ENCODE results near the gene CEP131. TPM values are rescaled to one million over a fixed set of nuclear protein-coding genes. Genes with fewer than 3 reads are reported as not detected.

The CEP131 gene
- total and polyA plus RNA-seq, 2 of the 4 experiments (the other 2 are of a cell fraction): 4.8 to 9.6 TPM

- TF ChIP-seq RCOR1 (IDR thresholded peaks at IDR 0.05; ENCODE audit: insufficient replicate concordance, low read length): no peak
Observed at GRCh38 chr17:81241203-81241602, 18.4 kb upstream of the CEP131 start (continued).

- Histone ChIP-seq H2AK9ac (replicated peaks; ENCODE audit: low read depth, low read length, poor library complexity) (peak overlapping the region; percentile 65), H3K56ac (ENCODE audit: extremely low read depth, insufficient read depth, low read length) (no peak overlapping the region), H3K27me3 (ENCODE audit: control insufficient read depth, insufficient read depth, low read length) (no peaks in the 10 kb centered on the region), H4K91ac (ENCODE audit: insufficient read depth, low read depth, low read length) (no peak overlapping the region), H3K4me3 (ENCODE audit: insufficient read depth, low read depth, low read length) (no peak overlapping the region), H3K9me3 (ENCODE audit: control insufficient read depth, insufficient read depth, low read length) (no peaks in the 10 kb centered on the region), H2BK20ac (ENCODE audit: low read depth, low read length) (no peak overlapping the region), H3K14ac (replicated peaks; ENCODE audit: low read depth, low read length) (no peak overlapping the region), H3K27ac (ENCODE audit: insufficient read depth, low read length) (no peak overlapping the region), H3K9me1 (ENCODE audit: insufficient read depth, low read length) (peaks cover 11% of the 10 kb centered on the region; the same call in 1 of the 2 replicates), H3K4ac (ENCODE audit: low read depth, low read length) (no peak overlapping the region), H2BK15ac (ENCODE audit: low read depth, low read length) (no peak overlapping the region), H3K79me1 (ENCODE audit: low read depth in 1 of 2, low read length in 2 of 2) (peaks cover 29 to 78% of the 10 kb centered on the region in 2 experiments), H4K8ac (ENCODE audit: low read depth in 2 of 2, low read length in 2 of 2) (no peak overlapping the region), H3K4me1 (ENCODE audit: control insufficient read depth, insufficient read depth, low read length) (peaks cover 17% of the 10 kb centered on the region), H3K23ac (ENCODE audit: low read depth, low read length) (no peak overlapping the region), H3K18ac (ENCODE audit: low read depth, low read length) (no peak overlapping the region), H2AK5ac (ENCODE audit: low read depth, low read length) (no peak overlapping the region), H4K20me1 (ENCODE audit: insufficient read depth, low read length) (peaks cover 41% of the 10 kb centered on the region), H3K36me3 (ENCODE audit: control insufficient read depth, insufficient read depth, low read length) (peaks cover 4% of the 10 kb centered on the region; the same call in 1 of the 2 replicates), H4K5ac (ENCODE audit: low read depth, low read length) (no peak overlapping the region), H3K9ac (ENCODE audit: low read depth, low read length) (no peak overlapping the region), H2BK120ac (ENCODE audit: low read depth, low read length) (no peak overlapping the region), H3K4me2 (ENCODE audit: low read depth, low read length) (no peak overlapping the region), H2AFZ (replicated peaks; ENCODE audit: low read length, poor library complexity) (no peak overlapping the region), H2BK5ac (ENCODE audit: low read depth, low read length, poor library complexity, severe bottlenecking) (no peak overlapping the region)
- WGBS, 2 experiments (ENCODE audit: extremely low coverage in 2 of 2, insufficient read length in 1 of 2): 94% methylated on average over 2 of the region's 8 CpGs; no CpG with 5 or more reads in 1 of the 2 experiments
- no peak for ATAC-seq (ENCODE audit: low read depth)
- dilution Hi-C loops (cut with HindIII; ENCODE audit: low sequenced_read_pairs, unreplicated experiment) (no loop called here), in situ Hi-C loops (cut with MboI; ENCODE audit: low sequenced_read_pairs) (no loop called here), intact Hi-C loops (cut with micrococcal nuclease) (loop anchor here (1.0 kb wide), 1 partner anchor 98 kb away; no protein-coding TSS in a partner anchor)
- CTCF ChIA-PET: interaction anchor here (1.0 kb wide), 1 partner anchor 15 kb away, joined by 3 read pairs; no protein-coding TSS in a partner anchor
- no TSS peak for BruUV-seq (replicated peaks)
- POLR2A ChIA-PET (ENCODE audit: unreplicated experiment): no interaction called here
- no peak for DNase-seq
- TF ChIP-seq MAFK (IDR thresholded peaks at IDR 0.05; ENCODE audit: low read depth, low read length): no peak
- no peak for TF ChIP-seq CHD1 (IDR thresholded peaks at IDR 0.05; ENCODE audit: low read depth, low read length)
- no peak for TF ChIP-seq ELK1 (IDR thresholded peaks at IDR 0.05; ENCODE audit: borderline replicate concordance, low read depth, low read length)
- TF ChIP-seq CEBPB (IDR thresholded peaks at IDR 0.05; ENCODE audit: low read depth, low read length): no peak
- TF ChIP-seq USF2 (IDR thresholded peaks at IDR 0.05; ENCODE audit: low read depth, low read length): no peak
- TF ChIP-seq RAD21 (IDR thresholded peaks at IDR 0.05; ENCODE audit: low read length): no peak
- TF ChIP-seq BHLHE40 (IDR thresholded peaks at IDR 0.05; ENCODE audit: low read depth, low read length): no peak
- no peak for TF ChIP-seq FOS (IDR thresholded peaks at IDR 0.05; ENCODE audit: low read depth, low read length)
- TF ChIP-seq POLR2A (IDR thresholded peaks at IDR 0.05; ENCODE audit: low read depth, low read length): no peak
- no peak for TF ChIP-seq RFX5 (IDR thresholded peaks at IDR 0.05; ENCODE audit: low read depth, low read length)
- TF ChIP-seq SMC3 (IDR thresholded peaks at IDR 0.05; ENCODE audit: low read depth, low read length): no peak
- TF ChIP-seq CTCF (conservative IDR thresholded peaks at IDR 0.05; ENCODE audit: low read depth, low read length): no peak
- no peak for TF ChIP-seq MAZ (IDR thresholded peaks at IDR 0.05; ENCODE audit: borderline replicate concordance, low read depth, low read length)
- no peak for TF ChIP-seq NFE2L2 (IDR thresholded peaks at IDR 0.05; ENCODE audit: low read depth, low read length)
- no peak for TF ChIP-seq RCOR1 (IDR thresholded peaks at IDR 0.05; ENCODE audit: insufficient replicate concordance, low read length)
Observed at GRCh38 chr17:81240761-81241160, 18.0 kb upstream of the CEP131 start.

Data from IMR-90 (cell line).